Loucy (cell line): ENCODE measurements around the gene TMEM164.
A peak's percentile ranks its signal among the peaks of the same experiment; 100 is the strongest.

Source experiments
- H2AFZ ChIP-seq: fragments of 200-600 bp; sonication (generic); 2 replicates; pipeline ENCODE4 v1.6.0; 2016; ENCODE audit warnings: antibody characterized with exemption, mild to moderate bottlenecking, low read length, moderate library complexity
- H3F3A ChIP-seq: fragments of 200-600 bp; 2 replicates; pipeline ENCODE4 v1.6.0; 2016; ENCODE audit warnings: antibody characterized with exemption, low read depth, mild to moderate bottlenecking
- H3K27me3 ChIP-seq: fragments of 200-600 bp; sonication (generic); 2 replicates; pipeline ENCODE4 v1.6.1; 2014; ENCODE audit warnings: low read length, mild to moderate bottlenecking; ENCODE audit not compliant: insufficient read depth, poor library complexity, severe bottlenecking
- H3K36me3 ChIP-seq: fragments of 200-600 bp; sonication (generic); 2 replicates; pipeline ENCODE4 v1.6.1; 2016; ENCODE audit warnings: low read length; ENCODE audit not compliant: insufficient read depth
- H3K4me1 ChIP-seq: fragments of 200-600 bp; sonication (generic); 2 replicates; pipeline ENCODE4 v1.5.1; 2014; ENCODE audit warnings: low read length, mild to moderate bottlenecking; ENCODE audit not compliant: insufficient read depth, poor library complexity, severe bottlenecking
- H3K4me2 ChIP-seq: fragments of 200-600 bp; sonication (generic); 2 replicates; pipeline ENCODE4 v1.6.0; 2014; ENCODE audit warnings: antibody characterized with exemption, low read length, low read depth, mild to moderate bottlenecking; ENCODE audit not compliant: poor library complexity, severe bottlenecking
- H3K4me3 ChIP-seq: fragments of 200-600 bp; sonication (generic); 2 replicates; pipeline ENCODE4 v1.5.1; 2014; ENCODE audit warnings: low read length, mild to moderate bottlenecking, mixed read lengths; ENCODE audit not compliant: poor library complexity, severe bottlenecking
- H3K79me2 ChIP-seq: fragments of 200-600 bp; sonication (generic); 2 replicates; pipeline ENCODE4 v1.6.1; 2014; ENCODE audit warnings: low read length; ENCODE audit not compliant: insufficient read depth
- H3K9ac ChIP-seq: fragments of 200-600 bp; sonication (generic); 2 replicates; pipeline ENCODE4 v1.6.0; 2014; ENCODE audit warnings: mild to moderate bottlenecking, low read depth, low read length, moderate library complexity; ENCODE audit not compliant: poor library complexity, severe bottlenecking
- H3K9me2 ChIP-seq: fragments of 200-600 bp; sonication (generic); replicated peaks from 2 replicates; pipeline ENCODE4 v1.6.1; 2016; ENCODE audit warnings: low read depth, low read length, mixed read lengths
- H3K9me3 ChIP-seq: fragments of 200-600 bp; sonication (generic); 2 replicates; pipeline ENCODE4 v1.6.1; 2014; ENCODE audit warnings: mild to moderate bottlenecking, antibody characterized with exemption, low read length, low read depth; ENCODE audit not compliant: insufficient read depth
- H4K20me1 ChIP-seq: fragments of 200-600 bp; sonication (generic); 2 replicates; pipeline ENCODE4 v1.6.0; 2014; ENCODE audit warnings: antibody characterized with exemption, low read length, mild to moderate bottlenecking; ENCODE audit not compliant: insufficient read depth, poor library complexity, severe bottlenecking
- CTCF ChIP-seq: fragments of 200-600 bp; sonication (generic); conservative IDR thresholded peaks from 2 replicates; pipeline ENCODE4 v1.5.1; 2014; ENCODE audit warnings: mild to moderate bottlenecking, antibody characterized with exemption, low read length
- EZH2phosphoT487 ChIP-seq: fragments of 200-600 bp; IDR thresholded peaks from 2 replicates; pipeline ENCODE4 v1.6.1; 2018; ENCODE audit warnings: antibody characterized with exemption, mild to moderate bottlenecking, moderate library complexity, borderline replicate concordance

Gene TMEM164

GRCh38 chrX:109987884-109988283 lies 15.0 kb upstream of the TMEM164 start:
- no peaks in the 10 kb centered on the region for H3K36me3 ChIP-seq
- no peaks in the 10 kb centered on the region for H3K9me3 ChIP-seq
- H3K4me2 ChIP-seq: no peak overlapping the region
- TF ChIP-seq EZH2phosphoT487: no peak
- no peak for TF ChIP-seq CTCF
- H4K20me1 ChIP-seq: no peaks in the 10 kb centered on the region
- H3F3A ChIP-seq: peaks cover 6% of the 10 kb centered on the region; the same call in 1 of the 2 replicates
- no peaks in the 10 kb centered on the region for H3K9me2 ChIP-seq
- H2AFZ ChIP-seq: no peak overlapping the region
- H3K27me3 ChIP-seq: no peaks in the 10 kb centered on the region
- no peaks in the 10 kb centered on the region for H3K79me2 ChIP-seq
- H3K4me1 ChIP-seq: peaks cover 54% of the 10 kb centered on the region
- H3K9ac ChIP-seq: no peak overlapping the region
- H3K4me3 ChIP-seq: no peak overlapping the region

- H3F3A ChIP-seq: peaks cover 6% of the 10 kb centered on the region; the same call in 1 of the 2 replicates
- H3K4me1 ChIP-seq: peaks cover 68% of the 10 kb centered on the region
- H3K4me2 ChIP-seq: peak overlapping the region; percentile 69
- no peaks in the 10 kb centered on the region for H3K27me3 ChIP-seq
- H3K4me3 ChIP-seq: peak overlapping the region; percentile 51
- peak overlapping the region; percentile 60 for H3K9ac ChIP-seq
- TF ChIP-seq CTCF (no peak), EZH2phosphoT487 (no peak)
- H3K9me3 ChIP-seq: no peaks in the 10 kb centered on the region
- no peaks in the 10 kb centered on the region for H4K20me1 ChIP-seq
- H2AFZ ChIP-seq: no peak overlapping the region
- no peaks in the 10 kb centered on the region for H3K9me2 ChIP-seq
- no peaks in the 10 kb centered on the region for H3K36me3 ChIP-seq
- H3K79me2 ChIP-seq: no peaks in the 10 kb centered on the region
These were observed 12.2 kb upstream of the TMEM164 start for GRCh38 chrX:109990582-109991276.

GRCh38 chrX:109992203-109992602 lies 10.7 kb upstream of the TMEM164 start:
- H4K20me1 ChIP-seq: no peaks in the 10 kb centered on the region

More at GRCh38 chrX:109992203-109992602, 10.7 kb upstream of the TMEM164 start:
- Histone ChIP-seq H3K4me3 (no peak overlapping the region), H2AFZ (peak overlapping the region; percentile 52; the same call in 1 of the 2 replicates), H3K4me2 (peak overlapping the region; percentile 24), H3K4me1 (peaks cover 67% of the 10 kb centered on the region), H3K27me3 (no peaks in the 10 kb centered on the region), H3F3A (peaks cover 6% of the 10 kb centered on the region; the same call in 1 of the 2 replicates), H3K36me3 (no peaks in the 10 kb centered on the region), H3K9me2 (no peaks in the 10 kb centered on the region), H3K9me3 (no peaks in the 10 kb centered on the region), H3K79me2 (no peaks in the 10 kb centered on the region), H3K9ac (peak overlapping the region; percentile 60)
- TF ChIP-seq EZH2phosphoT487: no peak
- no peak for TF ChIP-seq CTCF
